ENCODE data around the gene CLUH.

CLUH gene

GRCh38 chr17:2719861-2720260 is 8.3 kb upstream of the CLUH start:
- no peak for DNase-seq

GRCh38 chr17:2718150-2718938 is 6.8 kb upstream of the CLUH start:
- DNase-seq, result no peak

GRCh38 chr17:2716649-2717048 is 5.1 kb upstream of the CLUH start:
- peak; percentile 12 for DNase-seq

GRCh38 chr17:2713881-2714280 is 2.3 kb upstream of the CLUH start:
- DNase-seq, result no peak

GRCh38 chr17:2712300-2713043 is 908 bp upstream of the CLUH start:
- no peak for DNase-seq

GRCh38 chr17:2710803-2711607 is 559 bp downstream of the CLUH start:
- DNase-seq, result peak; percentile 63

- no peak for DNase-seq
Observed at GRCh38 chr17:2710071-2710802, 1.3 kb downstream of the CLUH start.

- peak; percentile 63 for DNase-seq
Observed at GRCh38 chr17:2709183-2709661, 2.3 kb downstream of the CLUH start.

GRCh38 chr17:2708585-2709182 is 2.9 kb downstream of the CLUH start:
- no peak for DNase-seq

- peak; percentile 51 for DNase-seq
Observed at GRCh38 chr17:2707721-2708584, 3.6 kb downstream of the CLUH start.

- no peak for DNase-seq
Observed at GRCh38 chr17:2706911-2707510, 4.6 kb downstream of the CLUH start.

GRCh38 chr17:2705888-2706795 is 5.4 kb downstream of the CLUH start:
- DNase-seq, result no peak

GRCh38 chr17:2705263-2705662 is 6.3 kb downstream of the CLUH start:
- no peak for DNase-seq

GRCh38 chr17:2704890-2705248 is 6.7 kb downstream of the CLUH start:
- no peak for DNase-seq

GRCh38 chr17:2704031-2704889 is 7.3 kb downstream of the CLUH start:
- DNase-seq, result no peak

- no peak for DNase-seq
Observed at GRCh38 chr17:2703606-2704005, 8.0 kb downstream of the CLUH start.

- DNase-seq, result no peak
Observed at GRCh38 chr17:2703181-2703580, 8.4 kb downstream of the CLUH start.

- DNase-seq, result no peak
Observed at GRCh38 chr17:2701996-2702741, 9.4 kb downstream of the CLUH start.
